ENCODE measurements around the gene HBB. TPM values are rescaled to one million over a fixed set of nuclear protein-coding genes. Genes with fewer than 3 reads are reported as not detected.
"Not testable (repeated sequence)": the region's sequence is repeated elsewhere in the genome, so short reads cannot be mapped to it uniquely, and the experiment has no call there.

HBB gene
- polyA plus RNA-seq, 3 donors: 12.9 to 541 (median 41.6) TPM

DNA sequence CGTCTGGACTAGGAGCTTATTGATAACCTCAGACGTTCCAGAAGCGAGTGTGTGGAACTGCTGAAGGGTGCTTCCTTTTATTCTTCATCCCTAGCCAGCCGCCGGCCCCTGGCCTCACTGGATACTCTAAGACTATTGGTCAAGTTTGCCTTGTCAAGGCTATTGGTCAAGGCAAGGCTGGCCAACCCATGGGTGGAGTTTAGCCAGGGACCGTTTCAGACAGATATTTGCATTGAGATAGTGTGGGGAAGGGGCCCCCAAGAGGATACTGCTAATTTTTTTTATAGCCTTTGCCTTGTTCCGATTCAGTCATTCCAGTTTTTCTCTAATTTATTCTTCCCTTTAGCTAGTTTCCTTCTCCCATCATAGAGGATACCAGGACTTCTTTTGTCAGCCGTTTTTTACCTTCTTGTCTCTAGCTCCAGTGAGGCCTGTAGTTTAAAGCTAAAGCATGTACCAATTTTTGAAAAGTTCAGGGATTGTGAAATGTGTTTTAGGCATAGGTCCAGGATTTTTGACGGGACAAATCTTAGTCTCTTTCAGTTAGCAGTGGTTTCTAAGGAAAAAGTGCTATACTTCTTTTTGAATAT is 23.0 kb upstream of the HBB start, which contains the start of gene HBG1:
Gene HBG1, minus strand, starts transcription at position 51 of the 590 bp plus-strand sequence. CDS start 53 bp downstream, outside the sequence.
- H3K27ac ChIP-seq (ENCODE audit: low read depth, low read length): not testable (repeated sequence)
- WGBS, 3 donors: 66 to 70% (median 69%) methylated on average over 3 to 4 of the region's 9 CpGs

DNA sequence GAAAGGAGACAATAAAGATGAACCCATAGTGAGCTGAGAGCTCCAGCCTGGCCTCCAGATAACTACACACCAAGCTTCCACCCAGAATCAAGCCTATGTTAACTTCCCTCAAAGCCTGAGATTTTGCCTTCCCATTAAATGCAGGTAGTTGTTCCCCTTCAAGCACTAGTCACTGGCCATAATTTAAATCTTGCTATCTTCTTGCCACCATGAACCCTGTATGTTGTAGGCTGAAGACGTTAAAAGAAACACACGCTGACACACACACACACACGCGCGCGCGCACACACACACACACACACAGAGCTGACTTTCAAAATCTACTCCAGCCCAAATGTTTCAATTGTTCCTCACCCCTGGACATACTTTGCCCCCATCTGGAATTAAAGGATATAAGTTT is 21.6 kb upstream of the HBB start:
- 25 to 81% (median 73%) methylated on average over 7 of the region's 7 CpGs for WGBS, 3 donors
- not testable (repeated sequence) for H3K27ac ChIP-seq (ENCODE audit: low read depth, low read length)

DNA sequence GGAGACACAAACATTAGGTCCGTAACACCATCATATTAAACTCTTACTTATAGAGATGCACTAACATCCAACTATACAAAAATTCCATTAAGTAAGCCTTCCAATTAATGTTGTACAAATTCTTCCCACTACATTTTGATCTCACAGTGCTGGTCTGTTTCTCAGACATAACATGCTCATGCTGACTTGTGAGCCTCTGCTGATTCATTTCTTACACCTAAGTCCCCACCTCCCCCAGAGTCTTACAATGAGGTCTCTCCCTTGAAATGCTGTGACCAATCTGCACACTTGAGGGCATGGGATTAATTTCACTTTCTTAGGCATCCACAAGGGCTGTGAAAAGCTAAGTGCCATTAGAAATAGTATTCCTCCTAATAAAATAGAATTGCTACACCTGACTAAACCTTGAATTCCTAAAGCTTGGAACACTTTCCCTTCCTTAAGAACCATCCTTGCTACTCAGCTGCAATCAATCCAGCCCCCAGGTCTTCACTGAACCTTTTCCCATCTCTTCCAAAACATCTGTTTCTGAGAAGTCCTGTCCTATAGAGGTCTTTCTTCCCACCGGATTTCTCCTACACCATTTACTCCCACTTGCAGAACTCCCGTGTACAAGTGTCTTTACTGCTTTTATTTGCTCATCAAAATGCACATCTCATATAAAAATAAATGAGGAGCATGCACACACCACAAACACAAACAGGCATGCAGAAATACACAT is 20.8 kb upstream of the HBB start:
- H3K27ac ChIP-seq (ENCODE audit: low read depth, low read length): no peak overlapping the region
- 70 to 81% (median 79%) methylated on average over 3 of the region's 3 CpGs for WGBS, 3 donors

- H3K27ac ChIP-seq (ENCODE audit: low read depth, low read length): no peak overlapping the region
- 66 to 72% (median 71%) methylated on average over 6 of the region's 6 CpGs for WGBS, 3 donors
Measured at GRCh38 chr11:5246772-5247471, 20.1 kb upstream of the HBB start.

- WGBS, 3 donors: 71 to 86% (median 72%) methylated on average over 2 of the region's 2 CpGs
- H3K27ac ChIP-seq (ENCODE audit: low read depth, low read length): no peak overlapping the region
Measured at GRCh38 chr11:5245155-5245554, 18.3 kb upstream of the HBB start.

- 77 to 89% (median 79%) methylated on average over 4 of the region's 4 CpGs for WGBS, 3 donors
Measured at GRCh38 chr11:5243816-5244180, 16.9 kb upstream of the HBB start.

DNA sequence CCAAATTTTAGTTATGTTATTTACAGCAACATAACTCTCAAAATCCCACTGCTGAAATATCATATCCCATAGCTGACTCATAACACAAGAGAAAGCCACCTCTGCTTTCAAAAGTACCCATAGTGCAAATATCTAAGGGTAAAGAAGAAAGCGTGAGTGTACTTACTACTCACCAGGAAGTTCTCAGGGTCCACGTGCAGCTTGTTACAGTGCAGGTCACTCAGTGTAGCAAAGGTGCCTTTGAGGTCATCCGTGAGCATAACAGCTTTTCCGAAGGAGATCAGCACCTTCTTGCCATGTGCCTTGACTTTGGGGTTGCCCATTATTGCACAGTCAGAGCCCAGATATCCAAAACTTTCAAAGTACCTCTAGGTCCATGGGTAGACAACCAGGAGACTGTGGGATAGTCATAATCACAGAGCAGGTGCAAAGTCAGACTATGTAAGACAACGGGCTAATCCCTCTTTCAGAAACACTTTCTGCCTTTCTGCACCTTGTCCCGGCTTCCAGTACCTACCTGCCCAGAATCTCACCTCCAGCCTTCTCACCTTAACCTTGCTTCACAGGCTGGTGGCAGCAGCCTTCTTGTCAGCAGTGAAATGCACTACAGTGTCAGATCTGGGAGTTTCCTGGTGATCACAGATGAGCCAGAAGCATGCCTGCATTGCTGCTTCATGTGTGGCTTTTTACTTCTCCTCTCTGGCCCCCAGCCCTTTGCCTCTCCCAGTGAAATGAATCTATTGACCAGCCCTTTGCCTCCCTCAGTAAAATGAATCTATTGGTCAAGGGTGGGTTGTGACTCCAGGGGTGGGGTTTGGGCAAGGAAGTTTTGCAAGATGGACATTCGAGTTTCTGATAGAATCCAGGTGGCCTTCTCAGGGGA is 16.3 kb upstream of the HBB start:
- 62 to 74% (median 70%) methylated on average over 7 of the region's 7 CpGs for WGBS, 3 donors

More at GRCh38 chr11:5243816-5244180, 16.9 kb upstream of the HBB start:
- no peak overlapping the region for H3K27ac ChIP-seq (ENCODE audit: low read depth, low read length)

GRCh38 chr11:5242208-5242607 is 15.3 kb upstream of the HBB start:
- H3K27ac ChIP-seq (ENCODE audit: low read depth, low read length): no peak overlapping the region
- WGBS, 3 donors: 47 to 75% (median 67%) methylated on average over 2 of the region's 2 CpGs

More for the DNA sequence above, 16.3 kb upstream of the HBB start:
- H3K27ac ChIP-seq (ENCODE audit: low read depth, low read length): no peak overlapping the region

DNA sequence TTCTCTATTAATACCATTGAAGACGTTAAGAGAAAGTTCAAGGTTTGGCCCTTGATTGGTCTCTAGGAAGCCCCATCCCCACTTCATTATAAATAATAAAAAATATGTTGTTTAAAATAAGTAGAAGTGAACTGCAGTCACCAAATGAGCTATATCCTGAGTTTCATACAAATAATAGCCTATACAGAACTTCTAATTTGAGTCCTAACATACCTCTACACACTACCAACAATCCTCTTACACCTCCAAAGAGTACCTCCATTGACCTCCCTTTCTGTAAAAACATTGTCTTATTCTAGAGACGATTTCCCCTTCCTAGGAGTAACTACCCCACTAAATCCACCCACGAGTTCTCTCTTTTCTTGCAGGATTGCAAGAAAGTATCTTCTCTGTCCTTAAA is 14.6 kb upstream of the HBB start:
- WGBS, 3 donors: 56 to 62% (median 60%) methylated on average over 3 of the region's 3 CpGs
- H3K27ac ChIP-seq (ENCODE audit: low read depth, low read length): no peak overlapping the region

- WGBS, 3 donors: 56 to 77% (median 77%) methylated on average over 2 of the region's 2 CpGs
- no peak overlapping the region for H3K27ac ChIP-seq (ENCODE audit: low read depth, low read length)
Measured at GRCh38 chr11:5240458-5240857, 13.6 kb upstream of the HBB start.

DNA sequence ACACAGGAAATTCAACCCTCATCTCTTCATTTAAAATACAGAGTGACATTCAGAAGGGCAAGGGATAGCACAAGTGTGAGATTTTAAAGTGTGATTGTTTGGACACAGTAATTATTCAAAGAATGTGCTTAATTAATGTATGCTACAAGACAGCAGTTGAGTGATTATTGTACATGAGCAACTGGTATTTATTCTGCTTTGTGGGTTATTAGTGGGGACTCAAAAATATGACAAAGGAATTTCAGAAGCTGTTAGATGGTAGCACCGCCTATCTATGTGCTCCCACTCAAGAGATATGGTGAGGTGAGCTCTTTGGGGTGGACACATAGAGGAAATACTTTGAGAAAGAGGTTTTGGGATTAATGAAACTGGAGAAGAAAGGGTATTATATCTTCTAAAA is 13.2 kb upstream of the HBB start:
- 74 to 84% (median 83%) methylated on average over 1 of the region's 1 CpG for WGBS, 3 donors
- no peak overlapping the region for H3K27ac ChIP-seq (ENCODE audit: low read depth, low read length)

DNA sequence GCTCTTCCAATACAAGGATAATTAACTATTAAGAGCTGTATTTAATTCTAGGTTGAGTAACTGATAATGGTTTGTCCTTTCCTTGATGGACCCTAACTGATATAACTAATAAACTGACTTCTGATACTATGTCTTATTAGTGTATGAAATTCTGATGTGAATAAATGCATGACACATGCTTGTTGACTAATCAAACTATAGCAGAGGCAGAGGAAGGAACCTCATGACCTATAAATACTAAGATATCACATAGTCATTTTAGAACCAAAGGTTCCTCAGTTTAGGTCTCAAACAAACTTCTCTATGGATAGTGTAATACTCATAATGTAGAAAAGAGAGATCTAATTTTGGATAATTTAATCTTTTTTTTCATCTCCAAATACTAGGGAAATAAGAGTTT is 12.2 kb upstream of the HBB start:
- no peak overlapping the region for H3K27ac ChIP-seq (ENCODE audit: low read depth, low read length)

GRCh38 chr11:5238486-5238885 is 11.6 kb upstream of the HBB start:
- 26 to 42% (median 31%) methylated on average over 2 of the region's 2 CpGs for WGBS, 3 donors
- no peak overlapping the region for H3K27ac ChIP-seq (ENCODE audit: low read depth, low read length)

DNA sequence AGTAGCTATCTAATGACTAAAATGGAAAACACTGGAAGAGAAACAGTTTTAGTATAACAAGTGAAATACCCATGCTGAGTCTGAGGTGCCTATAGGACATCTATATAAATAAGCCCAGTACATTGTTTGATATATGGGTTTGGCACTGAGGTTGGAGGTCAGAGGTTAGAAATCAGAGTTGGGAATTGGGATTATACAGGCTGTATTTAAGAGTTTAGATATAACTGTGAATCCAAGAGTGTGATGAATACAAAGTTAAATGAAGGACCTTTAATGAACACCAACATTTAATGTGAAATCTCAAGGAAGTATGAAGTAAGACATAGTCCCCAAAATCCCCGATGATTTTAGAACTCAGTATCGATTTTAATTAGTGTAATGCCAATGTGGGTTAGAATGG is 10.5 kb upstream of the HBB start:
- 44 to 88% (median 66%) methylated on average over 2 of the region's 2 CpGs for WGBS, 3 donors
- no peak overlapping the region for H3K27ac ChIP-seq (ENCODE audit: low read depth, low read length)

DNA sequence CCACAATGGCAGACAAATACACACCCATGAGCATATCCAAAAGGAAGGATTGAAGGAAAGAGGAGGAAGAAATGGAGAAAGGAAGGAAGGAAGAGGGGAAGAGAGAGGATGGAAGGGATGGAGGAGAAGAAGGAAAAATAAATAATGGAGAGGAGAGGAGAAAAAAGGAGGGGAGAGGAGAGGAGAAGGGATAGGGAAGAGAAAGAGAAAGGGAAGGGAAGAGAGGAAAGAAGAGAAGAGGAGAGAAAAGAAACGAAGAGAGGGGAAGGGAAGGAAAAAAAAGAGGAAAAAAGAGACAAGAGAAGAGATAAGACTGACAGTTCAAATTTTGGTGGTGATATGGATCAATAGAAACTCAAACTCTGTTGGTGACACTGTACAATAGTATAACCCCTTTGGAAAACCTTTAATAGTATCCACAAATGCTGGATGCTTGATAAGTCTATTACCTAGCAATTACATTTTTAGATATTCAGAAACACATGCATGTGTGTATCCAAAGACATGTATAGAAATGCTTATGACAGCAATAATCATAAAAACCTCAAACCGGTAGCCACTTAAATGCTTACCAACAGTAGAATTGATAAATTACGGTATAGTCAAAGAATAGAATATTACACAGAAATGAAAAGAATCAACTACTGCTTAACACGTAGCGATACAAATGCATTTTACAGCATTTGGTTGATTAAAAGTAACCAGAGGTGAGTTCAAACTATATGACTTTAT is 8.7 kb upstream of the HBB start:
- no peak overlapping the region for H3K27ac ChIP-seq (ENCODE audit: low read depth, low read length)
- WGBS, 3 donors: 82 to 87% (median 83%) methylated on average over 5 of the region's 5 CpGs

GRCh38 chr11:5234381-5234834 is 7.5 kb upstream of the HBB start, which contains the start of gene HBD:
Gene HBD (minus strand): TSS chr11:5234483. CDS start chr11:5234433, 50 bp downstream.
- 19 to 44% (median 31%) methylated on average over 2 of the region's 2 CpGs for WGBS, 3 donors
- H3K27ac ChIP-seq (ENCODE audit: low read depth, low read length): no peak within 1 kb of the TSS

GRCh38 chr11:5233307-5233706 is 6.4 kb upstream of the HBB start:
- WGBS, 3 donors: 79 to 90% (median 84%) methylated on average over 1 of the region's 1 CpG
- H3K27ac ChIP-seq (ENCODE audit: low read depth, low read length): no peak overlapping the region

- no peak overlapping the region for H3K27ac ChIP-seq (ENCODE audit: low read depth, low read length)
- 96 to 100% (median 97%) methylated on average over 2 of the region's 2 CpGs for WGBS, 3 donors
Measured at GRCh38 chr11:5232821-5233220, 6.0 kb upstream of the HBB start.

All from adipose tissue (tissue), 3 donors.